CD14-positive monocyte (primary cell): ENCODE results near the gene UNC119B. TPM values are rescaled to one million over a fixed set of nuclear protein-coding genes. Genes with fewer than 3 reads are reported as not detected.
A peak's percentile ranks its signal among the peaks of the same experiment; 100 is the strongest.

Experiments
- DNase-seq, 3 donors: peaks; one replicate each; pipeline ENCODE4 v3.0.0-alpha.2; 2011 to 2022
- H2AFZ ChIP-seq: 2 replicates; pipeline ENCODE4 v1.6.0; 2012; ENCODE audit warnings: mild to moderate bottlenecking, low read depth, low read length, inconsistent platforms; ENCODE audit not compliant: insufficient read depth, poor library complexity, severe bottlenecking
- H3K27ac ChIP-seq, 2 donors: 1 replicate in 1 of 2; 2 replicates in 1 of 2; pipeline ENCODE4 v1.5.1; 2012 to 2013; ENCODE audit warnings: low read length in 2 of 2, control low read depth in 1 of 2, inconsistent platforms in 1 of 2, low read depth in 1 of 2, mild to moderate bottlenecking in 1 of 2
- H3K27me3 ChIP-seq, 2 donors: one replicate each; pipeline versions ENCODE4 v1.6.0 to v1.6.1; 2011 to 2013; ENCODE audit warnings: low read length in 2 of 2; ENCODE audit not compliant: control insufficient read depth in 2 of 2, insufficient read depth in 2 of 2
- H3K36me3 ChIP-seq, 2 donors: replicated peaks in 1 of 2; 1 replicate in 1 of 2; 2 replicates in 1 of 2; pipeline versions ENCODE4 v1.5.1 to v1.6.1; 2012 to 2013; ENCODE audit warnings: low read length in 2 of 2, control low read depth in 1 of 2, inconsistent platforms in 1 of 2, mild to moderate bottlenecking in 1 of 2; ENCODE audit not compliant: insufficient read depth in 2 of 2, control insufficient read depth in 1 of 2
- H3K4me1 ChIP-seq, 2 donors: 1 replicate in 1 of 2; 2 replicates in 1 of 2; pipeline versions ENCODE4 v1.5.1 to v1.6.1; 2012 to 2013; ENCODE audit warnings: low read length in 2 of 2, control low read depth in 1 of 2, inconsistent platforms in 1 of 2, mild to moderate bottlenecking in 1 of 2, moderate library complexity in 1 of 2; ENCODE audit not compliant: insufficient read depth in 2 of 2, control insufficient read depth in 1 of 2
- H3K4me2 ChIP-seq: replicated peaks from 2 replicates; pipeline ENCODE3; 2012; ENCODE audit warnings: low read length, moderate library complexity, mild to moderate bottlenecking; ENCODE audit not compliant: poor library complexity, severe bottlenecking; ENCODE audit errors: extremely low read depth
- H3K4me3 ChIP-seq, 3 experiments: fragments of 200-600 bp in 1 of 3; sonication (generic) in 1 of 3; replicated peaks in 1 of 3; 1 replicate in 2 of 3; 2 replicates in 1 of 3; pipeline ENCODE4 v1.5.1; 2011 to 2013; ENCODE audit warnings: low read length in 3 of 3, mild to moderate bottlenecking in 3 of 3, control low read depth in 2 of 3, low read depth in 2 of 3, inconsistent platforms in 1 of 3, moderate library complexity in 1 of 3
- H3K79me2 ChIP-seq: 2 replicates; pipeline ENCODE4 v1.6.0; 2012; ENCODE audit warnings: mild to moderate bottlenecking, control low read depth, inconsistent platforms, low read length, moderate library complexity; ENCODE audit not compliant: insufficient read depth
- H3K9ac ChIP-seq: 2 replicates; pipeline ENCODE4 v1.6.0; 2017; ENCODE audit warnings: low read length, mild to moderate bottlenecking; ENCODE audit not compliant: insufficient read depth, poor library complexity, severe bottlenecking
- H3K9me3 ChIP-seq, 2 donors: replicated peaks in 1 of 2; 1 replicate in 1 of 2; 2 replicates in 1 of 2; pipeline versions ENCODE4 v1.5.1 to v1.6.1; 2012 to 2013; ENCODE audit warnings: low read length in 2 of 2, control low read depth in 1 of 2; ENCODE audit not compliant: control insufficient read depth in 1 of 2, insufficient read depth in 1 of 2
- H4K20me1 ChIP-seq: 2 replicates; pipeline ENCODE4 v1.6.0; 2012; ENCODE audit warnings: mild to moderate bottlenecking, low read length, control low read depth, moderate library complexity; ENCODE audit not compliant: insufficient read depth
- H3K27ac Mint-ChIP-seq, 7 donors: one replicate each; pipeline ENCODE4 v1.8.0; 2020; ENCODE audit warnings: mild to moderate bottlenecking in 7 of 7, mixed read lengths in 7 of 7, moderate library complexity in 6 of 7, inconsistent platforms in 2 of 7
- H3K27me3 Mint-ChIP-seq, 3 donors: one replicate each; pipeline ENCODE4 v1.8.0; 2021 to 2022; ENCODE audit warnings: low read depth in 3 of 3, mild to moderate bottlenecking in 3 of 3, mixed read lengths in 3 of 3, moderate library complexity in 3 of 3, inconsistent platforms in 1 of 3
- H3K36me3 Mint-ChIP-seq, 2 donors: one replicate each; pipeline ENCODE4 v1.8.0; 2020; ENCODE audit warnings: mixed read lengths in 2 of 2, inconsistent platforms in 1 of 2, mild to moderate bottlenecking in 1 of 2
- H3K4me1 Mint-ChIP-seq: one replicate; pipeline ENCODE4 v1.8.0; 2020; ENCODE audit warnings: mild to moderate bottlenecking, mixed read lengths
- H3K4me3 Mint-ChIP-seq, 2 donors: one replicate each; pipeline ENCODE4 v1.8.0; 2020; ENCODE audit warnings: mild to moderate bottlenecking in 2 of 2, mixed read lengths in 2 of 2, moderate library complexity in 1 of 2
- H3K9me3 Mint-ChIP-seq, 7 donors: one replicate each; pipeline ENCODE4 v1.8.0; 2020 to 2022; ENCODE audit warnings: mixed read lengths in 7 of 7, mild to moderate bottlenecking in 6 of 7, moderate library complexity in 6 of 7, inconsistent platforms in 2 of 7
- CTCF ChIP-seq: fragments of 200-600 bp; IDR thresholded peaks from one replicate; pipeline ENCODE4 v1.8.0; 2022; ENCODE audit warnings: antibody characterized with exemption, mild to moderate bottlenecking
- whole genome bisulfite sequencing: methylation state at CpG from one replicate; pipeline ENCODE4 v1.1.5; 2013; ENCODE audit warnings: missing lambda C conversion rate; ENCODE audit not compliant: insufficient coverage; 5-methylcytosine and 5-hydroxymethylcytosine counted together
- intact Hi-C, 2 donors: fragments of 100-400 bp; cut with micrococcal nuclease; formaldehyde crosslinking; loops; one replicate each; pipeline versions ENCODE4 v1.15.0 to v1.15.1; 2023
- polyA plus RNA-seq, 3 donors: library from polyadenylated mRNA; depleted of rRNA in 1 of 3; unstranded in 2 of 3; stranded (reverse) in 1 of 3; fragments of 300-500 nt in 2 of 3; fragments of >200 nt in 1 of 3; fragmentation: Illumina TruSeq in 2 of 3; gene quantifications; 1 replicate in 2 of 3; 2 replicates in 1 of 3; pipeline ENCODE4 v1.2.3, GENCODE V29; 2012 to 2021

UNC119B gene
- polyA plus RNA-seq, 3 donors = 1.1 to 9.1 (median 2.1) TPM

GRCh38 chr12:120719496-120720233, 9.4 kb downstream of the UNC119B start:
- H3K4me2 ChIP-seq = no peak overlapping the region
- no peaks in the 10 kb centered on the region for H3K9me3 ChIP-seq
- no peak overlapping the region for H2AFZ ChIP-seq
- Mint-ChIP-seq H3K4me3 (no peak overlapping the region), H3K27ac (peak overlapping the region in 6 of 7 donors; percentile 30 to 87 (median 52)), H3K27me3 (peaks cover 0 to 1% (median 0%) of the 10 kb centered on the region in 3 donors), H3K4me1 (peaks cover 35% of the 10 kb centered on the region), H3K36me3 (peaks cover 81 to 93% of the 10 kb centered on the region in 2 donors), H3K9me3 (no peaks in the 10 kb centered on the region)
- H3K36me3 ChIP-seq = peaks cover 53 to 94% of the 10 kb centered on the region in 2 donors
- peak overlapping the region in 1 of 2 donors; percentile 54 for H3K27ac ChIP-seq
- peaks cover 20 to 22% of the 10 kb centered on the region in 2 donors for H3K4me1 ChIP-seq
- H3K9ac ChIP-seq = no peak overlapping the region
- DNase-seq = no peak
- intact Hi-C loops = no loop called here
- no peak for TF ChIP-seq CTCF
- no peak overlapping the region for H3K4me3 ChIP-seq
- no peaks in the 10 kb centered on the region for H4K20me1 ChIP-seq
- WGBS = 3% methylated on average over 4 of the region's 11 CpGs
- no peaks in the 10 kb centered on the region for H3K27me3 ChIP-seq
- peaks cover 8% of the 10 kb centered on the region for H3K79me2 ChIP-seq

GRCh38 chr12:120720234-120720986, 10.2 kb downstream of the UNC119B start:
- intact Hi-C loops = no loop called here

More at GRCh38 chr12:120720234-120720986, 10.2 kb downstream of the UNC119B start:
- TF ChIP-seq CTCF = no peak
- peak overlapping the region in 1 of 2 donors; percentile 54 for H3K27ac ChIP-seq
- Mint-ChIP-seq H3K36me3 (peaks cover 78 to 86% of the 10 kb centered on the region in 2 donors), H3K9me3 (no peaks in the 10 kb centered on the region), H3K4me3 (no peak overlapping the region), H3K27ac (peak overlapping the region; percentile 30 to 87 (median 73)), H3K4me1 (peaks cover 43% of the 10 kb centered on the region), H3K27me3 (peaks cover 0 to 1% (median 0%) of the 10 kb centered on the region in 3 donors)
- peaks cover 5% of the 10 kb centered on the region for H3K79me2 ChIP-seq
- no peak overlapping the region for H3K4me3 ChIP-seq
- no peak overlapping the region for H3K9ac ChIP-seq
- no peaks in the 10 kb centered on the region for H3K9me3 ChIP-seq
- 40% methylated on average over 5 of the region's 7 CpGs for WGBS
- DNase-seq = peak; percentile 48 to 71 (median 64)
- H4K20me1 ChIP-seq = no peaks in the 10 kb centered on the region
- no peaks in the 10 kb centered on the region for H3K27me3 ChIP-seq
- H2AFZ ChIP-seq = no peak overlapping the region
- peak overlapping the region; percentile 10 for H3K4me2 ChIP-seq
- peaks cover 48 to 86% of the 10 kb centered on the region in 2 donors for H3K36me3 ChIP-seq
- peaks cover 24 to 30% of the 10 kb centered on the region in 2 donors for H3K4me1 ChIP-seq
